Forelimb muscle (tissue), 1 donor: Measurements from ENCODE around the gene FUOM. TPM values are rescaled to one million over a fixed set of nuclear protein-coding genes. Genes with fewer than 3 reads are reported as not detected.

Experiments used
- DNase-seq: peaks from one replicate; pipeline ENCODE4 v3.0.0-alpha.2; 2013; ENCODE audit warnings: low read depth
- polyA plus RNA-seq: library from polyadenylated mRNA; unstranded; fragments of 120-200 nt; gene quantifications from one replicate; pipeline ENCODE4 v1.2.1, GENCODE V29; 2013; ENCODE audit not compliant: insufficient read length

FUOM gene
- polyA plus RNA-seq, 1 donor: 4.5 TPM

DNA sequence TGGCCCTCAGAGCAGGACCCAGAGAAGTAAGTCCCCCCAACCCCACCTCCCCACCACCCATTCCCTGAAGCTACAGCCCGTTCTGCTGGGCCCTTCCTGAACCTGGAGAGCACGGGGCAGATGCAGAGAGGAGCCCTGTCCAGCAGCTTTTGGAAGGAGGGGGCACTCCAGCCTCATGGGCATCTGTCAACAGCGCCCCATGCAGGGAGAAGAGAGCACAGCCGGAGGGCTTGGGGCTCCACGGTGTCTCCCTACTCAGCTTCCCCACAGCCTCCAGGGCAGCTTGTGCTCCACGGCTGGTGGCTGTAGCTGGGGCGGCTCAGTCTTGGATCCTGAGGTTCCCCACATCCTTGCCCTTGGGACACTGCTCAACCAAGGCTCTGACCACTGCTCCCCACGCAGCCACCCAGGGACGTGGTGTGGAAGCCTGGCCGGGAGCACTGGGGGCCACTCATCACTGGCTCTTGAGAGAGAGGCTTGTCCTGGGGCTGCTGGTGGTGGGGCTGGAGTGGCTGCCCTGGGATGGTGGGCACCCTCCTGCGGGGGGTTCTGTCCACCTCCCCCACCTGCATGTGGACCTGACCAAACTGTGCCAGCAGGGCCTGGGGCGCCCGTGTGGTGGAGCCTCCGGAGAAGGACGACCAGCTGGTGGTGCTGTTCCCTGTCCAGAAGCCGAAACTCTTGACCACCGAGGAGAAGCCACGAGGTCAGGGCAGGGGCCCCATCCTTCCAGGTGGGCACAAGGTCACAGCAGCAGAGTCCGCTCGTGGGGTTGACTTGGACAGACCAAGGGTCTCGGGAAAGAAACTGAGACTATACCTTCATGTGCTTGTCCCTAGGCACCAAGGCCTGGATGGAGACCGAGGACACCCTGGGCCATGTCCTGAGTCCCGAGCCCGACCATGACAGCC lies 6.2 kb downstream of the FUOM start:
- no peak for DNase-seq

- DNase-seq: no peak
Observed at GRCh38 chr10:133350950-133351329, 6.9 kb downstream of the FUOM start.

GRCh38 chr10:133350283-133350949 lies 7.4 kb downstream of the FUOM start:
- no peak for DNase-seq

DNA sequence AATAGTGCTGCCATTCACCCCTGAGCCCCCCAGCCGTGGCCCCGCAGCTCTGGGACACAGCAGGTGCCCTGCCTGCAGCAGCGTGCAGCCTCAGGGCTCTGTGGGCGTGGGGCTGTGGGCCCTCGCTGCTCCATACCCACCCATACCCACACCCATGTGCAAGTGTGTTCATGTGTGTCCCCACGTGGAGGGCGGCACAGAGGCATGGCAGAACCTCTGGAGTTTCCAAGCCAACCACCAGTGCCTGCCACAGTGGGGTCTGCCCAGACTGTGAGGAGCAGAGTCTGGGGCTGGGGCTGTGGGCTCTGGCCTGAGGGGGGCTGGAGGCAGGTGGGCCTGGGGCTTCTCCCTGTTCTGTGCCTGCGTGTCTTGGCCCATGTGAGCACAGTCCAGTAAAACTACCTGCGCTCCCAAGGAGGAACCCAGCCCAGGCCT lies 8.2 kb downstream of the FUOM start:
- no peak for DNase-seq

- no peak for DNase-seq
Observed at GRCh38 chr10:133349160-133349568, 8.7 kb downstream of the FUOM start.

DNA sequence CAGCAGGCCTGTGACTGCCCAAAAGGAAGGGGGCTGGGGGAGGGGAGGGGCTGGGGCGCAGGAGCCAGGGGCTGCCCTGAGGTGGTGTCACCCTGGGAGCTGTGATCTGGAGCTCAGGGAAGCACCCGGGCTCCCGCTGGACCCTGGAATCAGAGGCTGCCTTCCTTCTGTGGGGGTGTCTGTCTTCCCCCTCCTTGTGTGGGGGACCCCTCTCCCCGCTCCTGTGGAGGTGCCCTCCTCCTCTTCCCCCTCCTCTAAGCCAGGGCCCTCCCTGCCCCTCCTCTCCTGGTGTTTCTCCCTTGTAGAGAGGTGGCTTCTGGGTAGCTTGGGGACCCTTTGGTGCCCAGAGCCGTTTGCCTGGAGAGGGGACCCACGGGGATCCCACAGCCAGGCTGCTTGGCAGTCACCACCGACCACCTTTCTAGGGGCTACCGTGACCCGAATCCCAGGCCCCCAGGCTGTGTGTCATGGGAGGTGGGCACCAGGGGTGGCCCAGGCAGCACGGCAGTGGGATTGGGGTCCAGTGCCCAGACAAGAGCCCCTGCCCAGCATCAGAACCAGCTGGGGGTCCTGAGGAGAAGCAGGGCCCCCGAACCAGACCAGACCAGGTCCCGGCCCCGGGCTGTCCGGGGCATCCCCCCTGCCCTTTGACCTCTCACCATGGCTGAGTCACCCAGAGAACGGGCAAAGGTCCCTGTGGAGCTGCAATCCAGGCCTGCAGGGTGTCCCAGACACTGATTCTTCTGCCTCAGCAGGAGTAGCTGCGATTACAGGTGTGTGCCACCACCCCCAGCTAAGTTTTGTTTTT lies 9.9 kb downstream of the FUOM start:
- no peak for DNase-seq

DNA sequence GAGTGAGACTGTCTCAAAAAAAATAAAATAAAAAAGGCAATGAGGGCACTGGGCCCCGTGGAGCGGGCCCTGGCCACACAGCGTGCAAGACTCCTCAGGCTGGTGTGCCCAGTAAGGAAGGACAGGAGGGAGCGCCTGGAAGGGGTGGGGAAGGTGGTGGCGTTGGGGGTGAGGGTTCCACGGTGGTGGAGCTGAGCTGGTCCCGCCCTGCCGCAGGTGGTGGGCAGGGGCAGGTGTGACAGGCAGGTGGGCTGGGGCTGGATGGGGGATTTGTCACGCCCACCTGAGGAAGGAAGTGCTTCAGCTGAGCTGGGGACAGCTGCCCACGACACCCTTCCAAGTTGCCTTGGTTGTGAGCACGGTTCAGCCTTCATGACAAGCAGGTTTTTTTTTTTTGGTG lies 11.4 kb downstream of the FUOM start:
- DNase-seq: no peak

GRCh38 chr10:133344236-133344635 lies 13.6 kb downstream of the FUOM start:
- DNase-seq: no peak

- DNase-seq: no peak
Observed at GRCh38 chr10:133343558-133343957, 14.3 kb downstream of the FUOM start.

- no peak for DNase-seq
Observed at GRCh38 chr10:133342942-133343341, 14.9 kb downstream of the FUOM start.

DNA sequence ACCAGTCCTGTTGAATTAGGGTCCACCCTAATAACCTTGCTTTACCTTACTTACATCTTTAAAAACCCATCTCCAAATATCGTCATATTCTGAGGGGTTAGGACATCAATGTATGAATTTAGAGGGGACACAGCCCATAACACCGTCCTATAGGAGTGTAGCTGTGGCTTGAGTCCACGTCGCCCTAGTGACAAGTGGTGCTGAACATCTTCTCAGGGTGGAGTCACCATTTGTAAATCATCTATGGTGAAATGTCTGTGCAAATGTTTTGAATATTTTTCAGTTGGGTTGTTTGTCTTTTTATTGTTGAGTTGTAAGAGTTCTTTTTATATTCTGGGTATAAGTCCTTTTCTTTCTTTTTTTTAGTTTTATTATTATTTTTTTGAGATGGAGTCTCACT lies 15.8 kb downstream of the FUOM start:
- no peak for DNase-seq

- no peak for DNase-seq
Observed at GRCh38 chr10:133339708-133340380, 18.0 kb downstream of the FUOM start.

GRCh38 chr10:133338080-133339071 lies 19.4 kb downstream of the FUOM start:
- no peak for DNase-seq

DNA sequence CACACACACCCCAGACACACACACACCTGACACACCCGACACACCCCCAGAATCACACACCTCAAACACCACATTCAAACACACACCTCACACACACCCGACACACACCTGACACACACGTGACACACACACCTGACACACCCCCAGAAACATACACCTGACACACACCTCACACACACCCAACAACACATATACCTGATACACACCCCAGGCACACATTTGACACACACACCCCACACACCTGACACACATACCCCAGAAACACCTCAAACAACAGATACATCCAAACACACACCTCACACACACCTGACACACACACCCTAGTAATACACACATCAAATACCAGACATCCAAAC lies 20.5 kb downstream of the FUOM start:
- no peak for DNase-seq

DNA sequence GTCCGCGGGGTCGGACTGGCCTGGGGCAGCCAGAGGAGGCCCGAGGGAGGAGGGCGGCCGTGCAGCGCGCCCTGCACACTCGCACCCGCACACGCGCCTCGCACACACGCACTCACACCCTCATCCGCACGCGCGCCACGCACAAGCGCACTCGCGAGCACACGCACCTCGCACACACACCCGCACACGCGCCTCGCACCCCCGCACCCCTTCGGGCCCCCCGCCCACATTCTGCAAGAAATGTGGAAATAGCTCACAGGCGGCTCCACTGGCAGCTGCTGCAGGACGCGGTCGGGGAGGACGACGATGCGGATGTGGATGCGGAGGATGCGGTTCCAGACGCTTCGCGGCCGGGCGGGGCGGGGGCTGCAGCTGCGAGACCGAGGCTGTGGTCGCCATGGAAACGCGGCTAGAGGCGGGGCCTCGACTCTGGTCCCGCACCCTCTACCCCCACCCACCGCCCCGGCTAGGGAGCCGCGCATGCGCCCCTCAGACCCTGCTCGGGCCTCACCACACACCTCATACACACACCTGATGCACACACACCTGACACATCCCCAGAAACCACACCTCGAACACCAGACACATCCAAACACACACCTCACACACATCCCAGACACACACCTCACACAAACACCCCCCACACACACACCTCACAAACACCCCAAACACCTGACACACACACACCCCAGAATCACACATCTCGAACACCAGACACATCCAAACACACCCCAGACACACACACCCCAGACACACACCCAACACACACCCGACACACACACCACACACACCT lies 21.0 kb downstream of the FUOM start, which contains the start of gene CALY:
Gene CALY, minus strand, starts transcription at position 320 of the 793 bp plus-strand sequence. CDS start 7,907 bp downstream, outside the sequence.
- no peak for DNase-seq

GRCh38 chr10:133336118-133336576 lies 21.7 kb downstream of the FUOM start:
- no peak for DNase-seq

GRCh38 chr10:133335246-133336117 lies 22.3 kb downstream of the FUOM start:
- DNase-seq: peak; percentile 28

GRCh38 chr10:133334503-133335245 lies 23.1 kb downstream of the FUOM start:
- DNase-seq: no peak
